Measurements from ENCODE around the gene ADIPOR1. TPM values are rescaled to one million over a fixed set of nuclear protein-coding genes. Genes with fewer than 3 reads are reported as not detected.

The ADIPOR1 gene
- total and polyA plus RNA-seq, 8 donors: 63.2 to 138 (median 67.1) TPM

Other genes starting within 250 kb of the ADIPOR1 start
- 1 to 10 TPM in 1 of 2 donors, not detected in 1; 1.1 TPM for gene SYT2, start 247.9 kb downstream of the ADIPOR1 start, total RNA-seq
- 1 to 10 TPM; 2.3 to 5.4 (median 3.0) TPM for gene SYT2, start 247.9 kb downstream of the ADIPOR1 start, polyA plus RNA-seq (ENCODE audit: insufficient read length in 6 of 6)
- 10 to 100 TPM; 46.4 to 67.4 TPM for gene KDM5B, start 149.9 kb downstream of the ADIPOR1 start, total RNA-seq
- gene KDM5B, start 149.9 kb downstream of the ADIPOR1 start, polyA plus RNA-seq (ENCODE audit: insufficient read length in 6 of 6): 100 to 1,000 TPM in 5 of 6 donors, 10 to 100 TPM in 1; 99.1 to 124 (median 108) TPM
- 1 to 10 TPM; 1.1 to 2.4 TPM for gene PCAT6, start 147.4 kb downstream of the ADIPOR1 start, total RNA-seq
- gene PCAT6, start 147.4 kb downstream of the ADIPOR1 start, polyA plus RNA-seq (ENCODE audit: insufficient read length in 6 of 6): 1 to 10 TPM; 1.2 to 3.8 (median 2.5) TPM
- gene RABIF, start 69.2 kb downstream of the ADIPOR1 start, total RNA-seq: 10 to 100 TPM; 11.0 to 15.5 TPM
- gene RABIF, start 69.2 kb downstream of the ADIPOR1 start, polyA plus RNA-seq (ENCODE audit: insufficient read length in 6 of 6): 10 to 100 TPM in 1 of 6 donors, 1 to 10 TPM in 5; 8.1 to 10.3 (median 8.7) TPM
- 10 to 100 TPM; 26.6 to 29.7 TPM for gene KLHL12, start 31.1 kb downstream of the ADIPOR1 start, total RNA-seq
- gene KLHL12, start 31.1 kb downstream of the ADIPOR1 start, polyA plus RNA-seq (ENCODE audit: insufficient read length in 6 of 6): 10 to 100 TPM; 34.0 to 40.0 (median 35.8) TPM
- 10 to 100 TPM; 79.0 to 99.5 TPM for gene CYB5R1, start 8.9 kb upstream of the ADIPOR1 start, total RNA-seq
- 10 to 100 TPM; 31.3 to 37.5 (median 34.4) TPM for gene CYB5R1, start 8.9 kb upstream of the ADIPOR1 start, polyA plus RNA-seq (ENCODE audit: insufficient read length in 6 of 6)
- 10 to 100 TPM; 54.0 to 70.9 TPM for gene TMEM183A, start 49.1 kb upstream of the ADIPOR1 start, total RNA-seq
- 10 to 100 TPM; 60.3 to 74.2 (median 68.8) TPM for gene TMEM183A, start 49.1 kb upstream of the ADIPOR1 start, polyA plus RNA-seq (ENCODE audit: insufficient read length in 6 of 6)
- 1 to 10 TPM; 1.3 to 2.1 TPM for gene PPFIA4, start 68.2 kb upstream of the ADIPOR1 start, total RNA-seq
- 1 to 10 TPM; 2.6 to 5.1 (median 3.6) TPM for gene PPFIA4, start 68.2 kb upstream of the ADIPOR1 start, polyA plus RNA-seq (ENCODE audit: insufficient read length in 6 of 6)
- gene MYOG, start 127.7 kb upstream of the ADIPOR1 start, total RNA-seq: not detected
- under 1 TPM in 1 of 6 donors, not detected in 5; 0.13 TPM for gene MYOG, start 127.7 kb upstream of the ADIPOR1 start, polyA plus RNA-seq (ENCODE audit: insufficient read length in 6 of 6)
- 1 to 10 TPM; 1.6 to 5.5 TPM for gene ADORA1, start 169.4 kb upstream of the ADIPOR1 start, total RNA-seq
- gene ADORA1, start 169.4 kb upstream of the ADIPOR1 start, polyA plus RNA-seq (ENCODE audit: insufficient read length in 6 of 6): 10 to 100 TPM in 4 of 6 donors, 1 to 10 TPM in 2; 3.1 to 18.7 (median 14.0) TPM
- gene MYBPH, start 217.5 kb upstream of the ADIPOR1 start, total RNA-seq: 1 to 10 TPM in 1 of 2 donors, under 1 TPM in 1; 0.55 to 1.3 TPM
- gene MYBPH, start 217.5 kb upstream of the ADIPOR1 start, polyA plus RNA-seq (ENCODE audit: insufficient read length in 6 of 6): under 1 TPM in 2 of 6 donors, not detected in 4; 0.07 to 0.13 TPM
- 10 to 100 TPM; 49.7 to 74.9 TPM for gene CHI3L1, start 228.4 kb upstream of the ADIPOR1 start, total RNA-seq
- 1 to 10 TPM in 3 of 6 donors, under 1 TPM in 3; 0.44 to 1.5 (median 1.1) TPM for gene CHI3L1, start 228.4 kb upstream of the ADIPOR1 start, polyA plus RNA-seq (ENCODE audit: insufficient read length in 6 of 6)

All from left lung (tissue), 8 donors.